ENCODE measurements around the gene GDF11. TPM values are rescaled to one million over a fixed set of nuclear protein-coding genes. Genes with fewer than 3 reads are reported as not detected.

The GDF11 gene
- total RNA-seq, 1 experiment from 2014 or later: 5.3 TPM

DNA sequence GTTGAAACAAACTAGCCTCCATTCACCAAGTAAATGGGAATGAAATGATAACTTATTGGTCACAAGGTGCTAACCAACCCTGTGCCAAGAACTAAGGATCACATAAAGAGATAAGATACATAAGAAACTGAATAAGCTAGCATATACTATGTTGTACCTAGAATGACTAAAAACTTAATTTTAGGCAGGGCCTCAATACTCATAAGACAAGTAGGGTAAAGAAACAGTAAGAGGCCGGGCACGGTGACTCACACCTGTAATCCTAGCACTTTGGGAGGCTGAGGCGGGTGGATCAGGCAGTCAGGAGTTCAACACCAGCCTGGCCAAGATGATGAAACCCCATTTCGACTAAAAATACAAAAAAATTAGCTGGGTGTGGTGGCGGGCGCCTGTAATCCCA is 17.7 kb downstream of the GDF11 start:
- DNase-seq (ENCODE audit: low read depth, low spot score) (no peak), ATAC-seq (no peak)
- intact Hi-C loops (cut with micrococcal nuclease): no loop called here
- CTCF ChIA-PET: no interaction called here
- Histone ChIP-seq H3K79me2 (ENCODE audit: insufficient read depth, low read length) (peaks cover 9% of the 10 kb centered on the region; the same call in 1 of the 2 replicates), H3K4me2 (ENCODE audit: low read length) (no peak overlapping the region), H3K27me3 (ENCODE audit: insufficient read depth, low read length) (no peaks in the 10 kb centered on the region), H3K9ac (ENCODE audit: low read length) (no peak overlapping the region), H4K20me1 (ENCODE audit: insufficient read depth) (no peaks in the 10 kb centered on the region), H2AFZ (ENCODE audit: low read depth, low read length, poor library complexity, severe bottlenecking) (no peak overlapping the region), H3K36me3 (ENCODE audit: control insufficient read depth in 1 of 2, insufficient read depth in 2 of 2, low read length in 2 of 2) (peaks cover 34 to 45% of the 10 kb centered on the region in 2 experiments), H3K9me3 (ENCODE audit: control insufficient read depth in 1 of 2, insufficient read depth in 1 of 2, low read depth in 1 of 2, low read length in 2 of 2) (no peaks in the 10 kb centered on the region), H3K4me3 (replicated peaks in 1 of 2; ENCODE audit: low read depth in 1 of 2, low read length in 2 of 2) (no peak overlapping the region), H3K27ac (ENCODE audit: low read depth, low read length) (no peak overlapping the region), H3K9me2 (ENCODE audit: insufficient read depth) (no peaks in the 10 kb centered on the region), H3K4me1 (ENCODE audit: control insufficient read depth in 1 of 2, insufficient read depth in 2 of 2, low read length in 2 of 2) (no peaks in the 10 kb centered on the region)
- no peak for TF ChIP-seq POLR2A (IDR thresholded peaks at IDR 0.05; ENCODE audit: borderline replicate concordance, extremely low read depth, insufficient read depth, insufficient read length)
- no peak for TF ChIP-seq REST (IDR thresholded peaks at IDR 0.05; ENCODE audit: low read depth)
- no peak for TF ChIP-seq JUND (IDR thresholded peaks at IDR 0.05)
- TF ChIP-seq EZH2phosphoT487 (IDR thresholded peaks at IDR 0.05; ENCODE audit: borderline replicate concordance): no peak
- TF ChIP-seq, protein P1, sequence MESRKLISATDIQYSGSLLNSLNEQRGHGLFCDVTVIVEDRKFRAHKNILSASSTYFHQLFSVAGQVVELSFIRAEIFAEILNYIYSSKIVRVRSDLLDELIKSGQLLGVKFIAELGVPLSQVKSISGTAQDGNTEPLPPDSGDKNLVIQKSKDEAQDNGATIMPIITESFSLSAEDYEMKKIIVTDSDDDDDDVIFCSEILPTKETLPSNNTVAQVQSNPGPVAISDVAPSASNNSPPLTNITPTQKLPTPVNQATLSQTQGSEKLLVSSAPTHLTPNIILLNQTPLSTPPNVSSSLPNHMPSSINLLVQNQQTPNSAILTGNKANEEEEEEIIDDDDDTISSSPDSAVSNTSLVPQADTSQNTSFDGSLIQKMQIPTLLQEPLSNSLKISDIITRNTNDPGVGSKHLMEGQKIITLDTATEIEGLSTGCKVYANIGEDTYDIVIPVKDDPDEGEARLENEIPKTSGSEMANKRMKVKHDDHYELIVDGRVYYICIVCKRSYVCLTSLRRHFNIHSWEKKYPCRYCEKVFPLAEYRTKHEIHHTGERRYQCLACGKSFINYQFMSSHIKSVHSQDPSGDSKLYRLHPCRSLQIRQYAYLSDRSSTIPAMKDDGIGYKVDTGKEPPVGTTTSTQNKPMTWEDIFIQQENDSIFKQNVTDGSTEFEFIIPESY (IDR thresholded peaks at IDR 0.05; ENCODE audit: extremely low read depth, insufficient replicate concordance, low read length): no peak
- no TSS peak for BruUV-seq (replicated peaks)
- POLR2A ChIA-PET: no interaction called here
- RAD21 ChIA-PET (ENCODE audit: low non-redundant PET in 1 of 2, low total read pairs in 2 of 2, uncharacterized antibody in 2 of 2, unreplicated experiment in 2 of 2): no interaction called here
